Ammon's horn (tissue), 1 donor: ENCODE results near the gene GCLM.

Source experiments
- DNase-seq: peaks from one replicate; pipeline ENCODE4 v3.0.0-alpha.2; 2016; ENCODE audit warnings: low spot score

The GCLM gene

DNA sequence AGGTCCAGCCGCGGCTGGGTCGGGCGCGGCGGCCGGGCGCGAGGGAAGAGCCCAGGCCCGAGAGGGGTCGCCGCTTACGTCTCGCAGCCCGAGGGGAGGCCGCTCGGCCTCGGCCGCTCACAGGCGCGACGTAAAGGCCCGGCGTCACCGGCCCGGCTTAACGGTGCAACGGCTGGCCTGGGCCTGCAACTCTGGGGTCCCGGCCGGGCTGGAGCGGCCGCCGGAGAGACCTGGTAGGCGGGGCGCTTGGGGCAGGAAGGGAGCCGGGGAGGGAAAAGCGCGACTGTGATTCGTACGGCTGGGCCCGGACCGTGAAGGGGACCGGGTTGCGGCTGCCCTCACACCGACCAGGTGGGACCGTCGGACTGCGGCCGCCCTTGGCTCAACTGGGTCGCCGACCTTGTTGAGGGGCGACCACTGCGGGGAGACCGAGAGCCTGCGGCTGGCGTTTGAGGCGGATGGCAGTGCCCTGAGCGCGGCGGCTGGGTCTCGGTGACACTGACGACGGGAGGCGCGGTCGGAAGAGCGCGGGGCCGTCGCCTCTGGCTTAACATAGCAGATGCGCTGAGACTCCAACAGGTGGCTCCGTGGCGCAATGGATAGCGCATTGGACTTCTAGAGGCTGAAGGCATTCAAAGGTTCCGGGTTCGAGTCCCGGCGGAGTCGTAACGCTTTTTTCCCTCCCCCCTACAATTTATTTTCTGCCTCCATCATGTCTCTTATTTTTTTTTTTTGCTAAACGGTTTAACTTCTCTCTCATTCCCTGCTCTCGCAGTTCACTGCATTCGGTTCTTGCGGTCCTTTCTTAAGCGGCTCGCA lies 62.0 kb downstream of the GCLM start:
- DNase-seq, result peak; percentile 95

DNA sequence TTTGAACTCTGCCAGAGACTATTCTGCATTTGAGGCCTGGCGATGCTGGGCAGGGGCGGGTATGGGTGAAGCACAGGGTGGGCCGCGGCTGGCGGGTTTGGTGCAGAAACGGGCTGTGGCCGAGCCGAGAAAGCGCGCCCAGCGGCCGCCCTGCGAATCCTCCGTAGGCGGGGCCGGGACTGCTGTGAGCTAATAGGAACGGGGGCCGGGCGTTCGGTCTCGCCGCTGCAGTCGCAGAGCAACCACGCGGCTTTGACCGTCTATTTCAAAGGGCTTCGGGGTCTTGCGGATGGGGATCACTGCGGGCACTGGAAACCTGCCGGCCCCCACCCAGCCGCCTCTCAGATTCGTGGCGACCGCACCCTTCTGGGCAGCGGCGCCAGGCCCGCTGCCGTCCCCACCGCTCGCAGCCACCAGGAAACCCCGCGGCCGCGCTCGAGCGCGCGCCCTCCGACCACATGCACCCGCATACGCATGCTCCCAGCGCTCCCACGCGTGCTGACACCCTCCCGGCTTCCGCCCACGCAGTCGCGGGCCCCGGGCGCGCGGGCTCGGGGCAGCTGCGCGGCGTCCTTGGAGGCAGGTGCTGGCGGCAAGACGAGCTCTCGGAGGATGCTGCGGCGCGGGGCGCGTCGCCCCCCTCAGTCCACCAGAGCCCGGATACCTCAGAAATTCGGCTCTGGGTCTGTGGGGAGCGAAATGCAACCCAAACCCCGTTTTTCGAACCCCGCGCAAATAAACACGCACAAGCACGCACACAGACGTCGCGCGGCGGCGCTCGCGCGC lies 62.8 kb downstream of the GCLM start:
- peak; percentile 88 for DNase-seq

DNA sequence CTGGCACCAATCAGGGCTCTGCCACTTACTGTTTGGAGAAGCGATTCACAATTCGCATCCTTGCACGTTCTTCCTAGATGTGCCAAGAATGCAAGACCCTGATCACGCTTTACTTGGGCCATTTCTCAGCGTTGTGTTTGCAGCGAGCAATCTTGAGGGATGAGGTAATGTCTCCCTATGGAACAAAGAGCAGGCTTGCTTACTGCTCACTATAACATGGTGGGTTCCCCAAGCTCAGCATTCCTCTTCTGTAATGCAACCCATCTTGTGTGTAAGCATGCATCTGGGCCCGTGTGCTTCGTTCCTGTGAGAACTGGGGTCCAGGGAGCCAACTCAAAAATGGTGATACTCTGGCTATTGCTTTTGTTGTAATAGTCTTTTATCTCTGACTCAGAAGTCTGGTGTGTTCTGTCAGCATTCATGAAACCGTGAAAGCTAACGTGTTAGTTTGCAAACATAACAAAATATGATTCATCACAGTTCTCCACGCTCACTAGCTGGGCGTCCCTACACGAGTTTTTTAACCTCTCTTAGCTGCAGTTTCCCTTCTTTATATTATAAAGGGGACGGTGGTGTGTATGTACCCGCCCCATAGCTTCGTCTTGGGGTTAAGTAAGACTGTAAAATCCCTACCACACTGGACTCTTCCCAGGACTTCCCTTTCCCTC lies 63.6 kb downstream of the GCLM start:
- peak; percentile 49 for DNase-seq

DNA sequence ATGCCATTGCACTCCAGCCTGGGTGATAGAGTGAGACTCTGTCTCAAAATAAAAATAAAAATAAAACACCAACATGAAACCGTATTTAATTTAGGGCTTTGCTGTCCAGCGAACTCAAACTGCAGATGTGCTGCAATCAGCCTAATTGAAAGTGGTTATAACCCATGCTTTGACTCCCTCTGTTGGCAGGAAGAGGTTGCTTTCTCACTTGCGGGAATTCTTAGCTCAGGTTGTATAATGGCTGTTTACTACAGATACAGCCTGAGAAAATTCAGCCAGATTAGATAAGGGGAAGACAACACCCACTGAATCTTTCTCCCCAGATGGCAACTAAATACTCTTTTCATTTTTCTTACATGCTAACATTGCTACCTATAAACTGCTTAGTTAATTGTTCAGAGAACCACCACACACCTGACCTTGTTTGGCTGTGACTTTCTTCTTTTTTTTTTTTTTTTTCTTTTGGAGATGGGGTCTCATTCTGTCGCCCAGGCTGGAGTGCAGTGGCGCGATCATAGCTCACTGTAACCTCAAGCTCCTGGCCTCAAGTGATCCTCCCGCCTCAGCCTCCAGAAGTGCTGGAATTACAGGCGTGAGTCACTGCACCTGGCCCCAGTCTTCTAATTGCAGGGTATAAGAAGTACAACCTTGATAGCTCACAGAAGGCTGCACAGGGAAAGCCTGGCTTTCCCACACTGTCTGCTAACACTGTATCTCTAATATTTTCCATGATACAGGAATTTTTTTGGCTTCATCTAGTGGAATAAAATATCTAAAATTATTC lies 64.8 kb downstream of the GCLM start:
- DNase-seq, result peak; percentile 88

DNA sequence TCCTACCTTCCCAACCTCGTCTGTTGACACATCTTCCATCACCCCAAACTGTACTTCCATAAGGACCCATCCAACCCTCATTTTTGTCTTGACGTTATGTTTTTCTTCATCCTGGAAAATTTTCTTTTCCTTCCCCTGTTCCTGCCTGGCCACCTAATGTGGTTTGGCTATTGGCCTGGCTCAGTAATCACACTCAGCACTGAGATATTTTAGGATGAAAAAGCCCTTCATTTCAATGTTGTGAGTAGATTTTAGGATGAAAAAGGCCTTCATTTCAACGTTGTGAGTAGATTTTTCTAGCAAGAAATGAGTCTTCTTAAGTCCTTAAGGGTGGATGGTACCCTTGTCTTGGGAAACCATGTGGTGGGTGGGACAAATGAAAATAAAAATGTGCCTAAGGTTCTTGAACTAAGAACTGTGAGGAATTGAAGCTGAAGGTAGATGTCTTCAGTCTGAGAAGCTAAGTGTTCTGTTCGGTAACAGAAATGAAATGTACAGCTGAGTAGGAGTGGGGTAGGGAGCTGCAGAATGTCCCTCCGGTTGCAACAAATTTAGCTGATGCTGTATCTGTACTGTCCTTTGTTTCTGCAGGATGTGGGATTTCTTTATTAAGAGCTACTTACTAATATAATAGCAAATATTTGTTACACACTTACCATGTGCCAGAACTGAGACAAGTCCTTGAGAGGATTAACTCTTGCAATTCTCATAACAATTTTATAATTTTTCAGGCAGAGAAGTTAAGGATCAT lies 66.3 kb downstream of the GCLM start:
- DNase-seq, result no peak

DNA sequence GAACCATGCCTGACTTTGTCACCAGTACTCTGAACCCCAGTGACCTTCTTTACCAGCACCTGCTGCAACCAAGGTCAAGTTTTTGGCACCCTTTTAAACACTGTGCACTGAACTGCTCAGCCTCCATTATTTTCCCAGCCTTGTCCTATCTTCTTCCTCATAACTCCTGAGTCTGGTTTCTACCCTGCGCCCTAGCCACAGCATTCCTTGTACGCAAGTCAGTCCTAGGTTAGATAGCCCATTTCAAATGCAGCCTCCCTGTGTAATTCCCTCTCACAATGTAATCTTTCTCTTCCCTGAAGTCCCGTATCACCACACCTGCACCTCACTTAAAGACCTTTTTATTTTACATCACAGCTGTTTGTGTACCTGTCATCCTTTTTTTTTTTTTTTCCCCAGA lies 67.5 kb downstream of the GCLM start:
- DNase-seq, result no peak

DNA sequence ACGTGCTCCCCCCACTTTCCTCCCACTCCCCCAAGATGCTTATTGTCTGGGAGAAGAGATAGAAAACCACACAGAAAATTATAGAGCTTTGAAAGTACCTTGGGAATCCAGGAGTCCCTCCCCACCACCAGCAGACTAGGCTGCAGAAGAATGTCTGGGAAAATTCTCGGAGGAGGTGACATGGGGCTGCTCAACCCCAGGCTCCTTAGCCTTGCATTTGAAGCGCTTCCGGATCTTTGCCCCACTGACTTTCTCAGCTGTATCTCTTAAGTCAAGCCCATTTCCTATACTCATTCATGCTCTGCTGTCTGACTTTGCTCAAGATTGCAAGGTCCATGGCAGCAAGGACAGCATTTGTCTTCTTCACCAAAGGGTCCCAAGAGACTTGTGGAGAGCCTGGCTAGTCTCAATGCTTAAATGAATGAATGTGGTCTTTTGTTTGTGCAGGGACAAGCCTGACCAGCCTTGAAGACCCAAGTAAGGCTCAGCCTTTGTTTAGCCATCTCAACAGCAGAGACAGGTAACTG lies 68.2 kb downstream of the GCLM start:
- no peak for DNase-seq

DNA sequence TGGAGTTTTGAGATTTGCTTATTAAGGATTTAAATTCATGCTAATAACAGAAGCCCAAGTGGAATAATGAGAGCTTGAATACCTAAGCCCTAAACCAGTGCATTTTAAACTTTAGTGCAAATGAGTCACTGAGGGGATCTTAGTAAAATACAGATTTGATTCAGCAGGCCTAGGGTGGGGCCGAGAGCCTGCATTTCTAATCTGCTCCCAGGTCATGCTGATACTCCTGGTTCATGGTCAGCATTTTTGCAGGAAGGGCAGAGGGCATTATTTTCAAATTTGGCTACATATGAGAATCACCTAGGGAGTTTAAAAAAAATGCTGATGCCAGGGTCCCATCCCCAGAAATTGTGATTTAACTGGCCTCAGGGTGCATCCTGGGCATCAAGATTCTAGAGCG lies 69.5 kb downstream of the GCLM start:
- DNase-seq, result no peak

DNA sequence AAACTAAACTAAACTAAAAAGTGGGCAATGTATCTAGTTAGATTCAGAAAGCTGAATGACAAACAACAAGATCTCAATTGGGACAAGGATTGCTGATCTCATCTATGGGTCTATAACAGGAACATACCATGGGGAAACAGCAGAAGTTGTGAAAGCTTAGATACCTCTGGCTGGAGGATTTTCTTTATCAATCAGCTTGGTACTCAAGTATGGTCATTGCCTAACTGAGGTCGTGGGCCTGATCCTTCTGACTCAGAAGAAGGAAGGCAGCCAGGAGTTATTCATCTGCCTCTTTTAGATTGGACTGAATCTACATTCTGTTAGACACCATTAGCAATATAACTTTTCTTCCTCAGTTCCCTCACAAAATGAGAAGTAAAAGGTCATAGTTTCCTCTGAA lies 69.9 kb downstream of the GCLM start:
- peak; percentile 17 for DNase-seq

DNA sequence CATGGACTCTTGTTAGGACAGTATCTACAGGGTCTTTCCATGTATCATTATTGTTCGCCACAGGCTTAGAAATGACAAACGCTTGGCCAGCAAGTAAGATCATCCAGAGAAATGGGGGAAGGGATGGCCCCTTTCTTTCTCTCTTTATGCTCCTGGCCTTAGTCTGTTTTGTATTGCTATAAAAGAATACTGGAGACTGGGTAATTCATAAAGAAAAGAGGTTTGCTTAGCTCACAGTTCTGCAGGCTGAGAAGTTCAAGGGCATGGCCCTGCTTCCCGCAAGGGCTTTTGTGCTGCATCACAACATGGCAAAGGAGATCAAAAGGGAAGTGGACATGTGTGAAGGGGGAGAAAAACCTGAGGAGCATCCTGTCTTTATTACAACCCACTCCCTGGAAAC lies 71.3 kb downstream of the GCLM start:
- no peak for DNase-seq
